ENCODE results near the gene IGF1.

Gene IGF1

DNA sequence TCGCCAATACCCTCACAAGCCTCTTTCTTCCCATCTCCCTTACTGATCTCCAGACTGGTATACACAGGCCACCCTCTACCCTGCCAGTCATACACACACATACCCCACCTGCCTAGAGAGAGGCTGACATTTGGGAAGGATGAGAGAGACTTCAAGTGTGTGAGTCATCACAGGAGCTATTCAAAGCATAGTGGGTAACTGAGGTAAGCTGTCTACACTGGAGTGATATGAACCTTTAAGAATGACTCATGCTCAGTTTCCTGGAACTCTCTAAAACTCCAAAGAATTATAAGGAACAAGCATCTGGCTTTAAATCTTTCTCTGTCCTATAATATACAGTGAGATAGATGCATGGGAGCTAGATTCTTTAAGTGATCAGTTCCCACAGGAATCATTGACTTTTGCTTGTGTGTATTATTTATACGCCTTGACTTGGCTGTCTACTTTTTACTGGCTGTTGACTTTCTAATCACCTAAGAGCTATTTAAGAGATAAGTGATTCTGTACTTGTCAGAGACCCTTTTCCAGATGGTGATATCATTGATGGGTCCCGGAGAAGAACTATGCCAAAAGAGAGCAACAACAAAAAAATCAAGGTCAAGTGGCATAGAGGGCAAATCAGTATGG lies 5.8 kb downstream of the IGF1 start:
- TF ChIP-seq, protein P1, sequence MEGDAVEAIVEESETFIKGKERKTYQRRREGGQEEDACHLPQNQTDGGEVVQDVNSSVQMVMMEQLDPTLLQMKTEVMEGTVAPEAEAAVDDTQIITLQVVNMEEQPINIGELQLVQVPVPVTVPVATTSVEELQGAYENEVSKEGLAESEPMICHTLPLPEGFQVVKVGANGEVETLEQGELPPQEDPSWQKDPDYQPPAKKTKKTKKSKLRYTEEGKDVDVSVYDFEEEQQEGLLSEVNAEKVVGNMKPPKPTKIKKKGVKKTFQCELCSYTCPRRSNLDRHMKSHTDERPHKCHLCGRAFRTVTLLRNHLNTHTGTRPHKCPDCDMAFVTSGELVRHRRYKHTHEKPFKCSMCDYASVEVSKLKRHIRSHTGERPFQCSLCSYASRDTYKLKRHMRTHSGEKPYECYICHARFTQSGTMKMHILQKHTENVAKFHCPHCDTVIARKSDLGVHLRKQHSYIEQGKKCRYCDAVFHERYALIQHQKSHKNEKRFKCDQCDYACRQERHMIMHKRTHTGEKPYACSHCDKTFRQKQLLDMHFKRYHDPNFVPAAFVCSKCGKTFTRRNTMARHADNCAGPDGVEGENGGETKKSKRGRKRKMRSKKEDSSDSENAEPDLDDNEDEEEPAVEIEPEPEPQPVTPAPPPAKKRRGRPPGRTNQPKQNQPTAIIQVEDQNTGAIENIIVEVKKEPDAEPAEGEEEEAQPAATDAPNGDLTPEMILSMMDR (IDR thresholded peaks at IDR 0.05; ENCODE audit: low read depth, low read length), result no peak
- no peak for DNase-seq (ENCODE audit: extremely low read depth, low read depth)

DNA sequence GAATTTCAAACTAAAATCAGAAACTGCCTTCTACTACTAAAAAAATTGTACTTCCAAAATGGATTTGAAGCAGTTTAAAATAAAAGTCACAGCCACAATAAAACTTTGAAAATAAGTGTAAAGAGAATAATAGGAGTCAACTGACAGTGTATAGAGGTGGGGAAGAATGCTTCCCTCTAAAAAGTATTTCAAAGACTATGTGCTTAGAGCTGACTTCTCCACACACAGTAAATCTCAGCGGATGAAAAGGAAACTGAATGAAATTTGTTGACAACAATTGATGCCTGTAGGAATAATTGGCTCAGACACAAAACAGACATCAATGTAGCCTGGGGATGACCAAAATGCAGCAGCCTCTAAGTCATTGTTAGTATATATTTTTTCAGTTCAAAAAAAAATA lies 7.9 kb downstream of the IGF1 start:
- TF ChIP-seq, protein P1 (IDR thresholded peaks at IDR 0.05; ENCODE audit: low read depth, low read length), result no peak
- DNase-seq (ENCODE audit: extremely low read depth, low read depth), result no peak

DNA sequence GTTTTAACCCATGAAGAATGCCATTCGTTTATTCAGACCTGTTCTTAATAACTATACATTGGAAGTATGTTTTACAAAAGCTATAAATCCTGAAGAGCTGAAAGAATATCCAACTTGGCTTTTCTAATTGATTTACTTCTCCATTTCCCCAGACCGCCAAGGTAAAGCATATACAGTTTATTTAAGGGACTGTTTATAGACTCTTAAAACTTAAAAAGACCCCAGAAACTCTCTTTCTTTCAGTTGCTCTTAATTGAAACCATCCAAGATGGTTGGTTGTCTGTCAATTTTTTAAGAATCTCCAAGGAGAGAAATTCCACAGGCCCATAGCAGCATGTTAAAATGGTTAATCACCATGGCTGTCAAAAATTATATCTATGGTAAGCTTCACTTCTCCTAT lies 8.8 kb downstream of the IGF1 start:
- TF ChIP-seq, protein P1 (IDR thresholded peaks at IDR 0.05; ENCODE audit: low read depth, low read length), result no peak
- DNase-seq (ENCODE audit: extremely low read depth, low read depth), result no peak

- no peak for DNase-seq (ENCODE audit: extremely low read depth, low read depth)
- TF ChIP-seq, protein P1 (IDR thresholded peaks at IDR 0.05; ENCODE audit: low read depth, low read length), result no peak
Observed at GRCh38 chr12:102470945-102471344, 9.4 kb downstream of the IGF1 start.

DNA sequence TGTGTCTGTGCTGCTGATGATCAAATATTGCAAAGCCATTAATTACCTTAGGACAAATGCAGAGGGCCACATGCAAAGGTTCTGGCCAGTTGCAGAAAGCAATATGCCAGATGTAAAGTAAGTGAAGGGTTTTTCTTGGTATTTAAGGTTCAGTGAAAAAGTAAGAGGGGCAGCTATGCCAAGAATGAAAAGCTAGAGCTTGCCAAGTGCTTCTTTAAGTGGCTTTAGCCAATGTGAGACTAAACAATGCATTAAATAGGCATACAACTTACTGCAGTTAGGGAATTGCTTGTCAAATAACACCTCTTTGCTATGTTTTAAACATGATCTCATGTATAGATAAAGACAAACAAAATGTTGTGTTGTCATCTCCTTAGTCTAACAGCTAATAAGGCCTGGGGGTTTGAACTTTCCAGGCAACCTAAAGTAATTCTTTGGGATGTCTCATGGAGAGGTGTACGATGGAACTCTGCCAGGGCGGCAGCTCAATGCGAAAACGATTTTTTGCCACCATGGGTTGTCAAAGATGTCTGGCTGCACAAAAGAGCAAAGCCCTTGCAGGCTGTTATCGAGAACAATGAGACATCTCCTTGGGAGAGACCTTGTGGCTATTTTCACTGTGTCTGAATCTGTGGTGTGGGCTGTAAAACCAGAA lies 12.0 kb downstream of the IGF1 start:
- TF ChIP-seq, protein P1 (IDR thresholded peaks at IDR 0.05; ENCODE audit: low read depth, low read length), result no peak
- no peak for DNase-seq (ENCODE audit: extremely low read depth, low read depth)

GRCh38 chr12:102465762-102466560 lies 14.4 kb downstream of the IGF1 start:
- no peak for DNase-seq (ENCODE audit: extremely low read depth, low read depth)
- TF ChIP-seq, protein P1 (IDR thresholded peaks at IDR 0.05; ENCODE audit: low read depth, low read length), result no peak

All from AG09319 (cell line).